CD4-positive, alpha-beta T cell (primary cell): ENCODE measurements around the gene ST6GALNAC3. TPM values are rescaled to one million over a fixed set of nuclear protein-coding genes. Genes with fewer than 3 reads are reported as not detected.

Experiments
- ATAC-seq: fragments of 200-7000 bp; cut with Tn5 transposase; one replicate; pipeline ENCODE4 v1.10.0; 2022; ENCODE audit warnings: mild to moderate bottlenecking; ENCODE audit not compliant: poor library complexity
- CTCF ChIA-PET: fragments of 350-600 bp; sonication (Branson Sonifier 250); formaldehyde crosslinking; loops from one replicate; lab custom pipeline; 2021; ENCODE audit warnings: antibody characterized with exemption, inconsistent platforms; lab: Charles Lee
- POLR2A ChIA-PET: fragments of 350-600 bp; sonication (Branson Sonifier 250); formaldehyde crosslinking; loops from one replicate; lab custom pipeline; 2021; ENCODE audit warnings: antibody characterized with exemption, inconsistent platforms; lab: Charles Lee
- DNase-seq, 14 experiments: peaks; one replicate each; pipeline ENCODE4 v3.0.0-alpha.2; 2013 to 2020; ENCODE audit warnings: mixed read lengths in 2 of 14
- H3K27ac ChIP-seq, 2 donors: one replicate each; pipeline versions ENCODE4 v1.5.1 to v1.7.0; 2013; ENCODE audit warnings: low read length in 2 of 2, low read depth in 1 of 2, mild to moderate bottlenecking in 1 of 2
- H3K27me3 ChIP-seq, 2 experiments: 1 replicate in 1 of 2; 2 replicates in 1 of 2; pipeline versions ENCODE4 v1.6.1 to v1.7.0; 2013; ENCODE audit warnings: low read length in 2 of 2, control low read depth in 1 of 2, mild to moderate bottlenecking in 1 of 2, moderate library complexity in 1 of 2; ENCODE audit not compliant: insufficient read depth in 2 of 2, control insufficient read depth in 1 of 2
- H3K36me3 ChIP-seq: one replicate; pipeline ENCODE4 v1.6.1; 2013; ENCODE audit warnings: low read length, control low read depth; ENCODE audit not compliant: insufficient read depth
- H3K4me1 ChIP-seq: one replicate; pipeline ENCODE4 v1.6.1; 2013; ENCODE audit warnings: low read length, control low read depth; ENCODE audit not compliant: insufficient read depth
- H3K4me3 ChIP-seq: one replicate; pipeline ENCODE4 v1.5.1; 2013; ENCODE audit warnings: mild to moderate bottlenecking, low read length, moderate library complexity
- H3K9me3 ChIP-seq, 2 experiments: 1 replicate in 1 of 2; 2 replicates in 1 of 2; pipeline versions ENCODE4 v1.6.1 to v1.7.0; 2013; ENCODE audit warnings: low read length in 2 of 2, mild to moderate bottlenecking in 2 of 2, control low read depth in 1 of 2, moderate library complexity in 1 of 2; ENCODE audit not compliant: control insufficient read depth in 1 of 2, insufficient read depth in 1 of 2
- H3K27ac Mint-ChIP-seq: one replicate; pipeline ENCODE4 v1.8.0; 2020; ENCODE audit warnings: mixed read lengths
- H3K27me3 Mint-ChIP-seq: one replicate; pipeline ENCODE4 v1.8.0; 2021; ENCODE audit warnings: mixed read lengths
- H3K36me3 Mint-ChIP-seq: one replicate; pipeline ENCODE4 v1.8.0; 2021; ENCODE audit warnings: low read depth, mixed read lengths
- H3K4me1 Mint-ChIP-seq: one replicate; pipeline ENCODE4 v1.8.0; 2021; ENCODE audit warnings: low read depth, mixed read lengths
- H3K4me3 Mint-ChIP-seq: one replicate; pipeline ENCODE4 v1.8.0; 2020; ENCODE audit warnings: mild to moderate bottlenecking, mixed read lengths
- H3K9me3 Mint-ChIP-seq: one replicate; pipeline ENCODE4 v1.8.0; 2020; ENCODE audit warnings: mixed read lengths
- CTCF ChIP-seq: fragments of 200-600 bp; IDR thresholded peaks from one replicate; pipeline ENCODE4 v1.8.0; 2022; ENCODE audit warnings: antibody characterized with exemption, mild to moderate bottlenecking
- intact Hi-C, 2 experiments: fragments of 100-400 bp; cut with DNase I in 1 of 2; cut with micrococcal nuclease in 1 of 2; formaldehyde crosslinking; loops; one replicate each; pipeline versions ENCODE4 v1.15.1 to v1.9.0; 2023 to 2025; cut with DNase I, micrococcal nuclease
- total RNA-seq, 174 experiments: library from RNA in 2 of 174; stranded (reverse) in 2 of 174; gene quantifications; one replicate each; pipeline ENCODE4 v1.2.3 and lab custom pipeline; 2021 to 2026

The ST6GALNAC3 gene
- total RNA-seq, 2 experiments from 2014 or later, result 0.77 to 1.3 TPM

GRCh38 chr1:76125473-76126219, 51.1 kb downstream of the ST6GALNAC3 start:
- TF ChIP-seq CTCF, result no peak
- no peaks in the 10 kb centered on the region for H3K4me1 Mint-ChIP-seq
- H3K27me3 Mint-ChIP-seq, result no peaks in the 10 kb centered on the region
- H3K4me3 ChIP-seq, result no peak overlapping the region
- no peak overlapping the region for H3K4me3 Mint-ChIP-seq
- H3K27me3 ChIP-seq, result no peaks in the 10 kb centered on the region
- ATAC-seq, result no peak
- DNase-seq, result no peak
- H3K36me3 Mint-ChIP-seq, result no peaks in the 10 kb centered on the region
- H3K9me3 ChIP-seq, result no peaks in the 10 kb centered on the region
- intact Hi-C loops, result no loop called here
- H3K27ac ChIP-seq, result no peak overlapping the region
- no peak overlapping the region for H3K27ac Mint-ChIP-seq
- no peaks in the 10 kb centered on the region for H3K36me3 ChIP-seq
- ChIA-PET CTCF (interaction anchor here (0.8 kb wide), 1 partner anchor 11 kb away, joined by 3 read pairs; no protein-coding TSS in a partner anchor), POLR2A (no interaction called here)
- H3K9me3 Mint-ChIP-seq, result no peaks in the 10 kb centered on the region
- no peaks in the 10 kb centered on the region for H3K4me1 ChIP-seq

- ATAC-seq, result no peak
- POLR2A ChIA-PET, result no interaction called here
- Mint-ChIP-seq H3K4me1 (no peaks in the 10 kb centered on the region), H3K27ac (no peak overlapping the region), H3K4me3 (no peak overlapping the region), H3K9me3 (no peaks in the 10 kb centered on the region), H3K27me3 (no peaks in the 10 kb centered on the region), H3K36me3 (no peaks in the 10 kb centered on the region)
- no peaks in the 10 kb centered on the region for H3K9me3 ChIP-seq
- H3K4me1 ChIP-seq, result no peaks in the 10 kb centered on the region
- TF ChIP-seq CTCF, result no peak
- DNase-seq, result no peak
- CTCF ChIA-PET, result no interaction called here
- H3K4me3 ChIP-seq, result no peak overlapping the region
- H3K27me3 ChIP-seq, result no peaks in the 10 kb centered on the region
- H3K36me3 ChIP-seq, result no peaks in the 10 kb centered on the region
- intact Hi-C loops, result no loop called here
- H3K27ac ChIP-seq, result no peak overlapping the region
Measured at GRCh38 chr1:76128096-76128495, 53.5 kb downstream of the ST6GALNAC3 start.

- no peaks in the 10 kb centered on the region for H3K27me3 Mint-ChIP-seq
- no peak for TF ChIP-seq CTCF
- Histone ChIP-seq H3K27me3 (no peaks in the 10 kb centered on the region), H3K4me1 (no peaks in the 10 kb centered on the region), H3K9me3 (no peaks in the 10 kb centered on the region), H3K4me3 (no peak overlapping the region), H3K36me3 (no peaks in the 10 kb centered on the region), H3K27ac (no peak overlapping the region)
- no peak for DNase-seq
- POLR2A ChIA-PET, result no interaction called here
- no peak overlapping the region for H3K4me3 Mint-ChIP-seq
- no peaks in the 10 kb centered on the region for H3K36me3 Mint-ChIP-seq
- H3K4me1 Mint-ChIP-seq, result no peaks in the 10 kb centered on the region
- no peak overlapping the region for H3K27ac Mint-ChIP-seq
- intact Hi-C loops, result no loop called here
- CTCF ChIA-PET, result no interaction called here
- no peak for ATAC-seq
- H3K9me3 Mint-ChIP-seq, result no peaks in the 10 kb centered on the region
Measured at GRCh38 chr1:76129731-76130130, 55.2 kb downstream of the ST6GALNAC3 start.
